ENCODE measurements around the gene PARD3B. TPM values are rescaled to one million over a fixed set of nuclear protein-coding genes. Genes with fewer than 3 reads are reported as not detected.
A peak's percentile ranks its signal among the peaks of the same experiment; 100 is the strongest.

The PARD3B gene
- total and polyA plus RNA-seq, 2 of the 4 experiments (the other 2 are of a cell fraction): 3.3 to 15.6 TPM

DNA sequence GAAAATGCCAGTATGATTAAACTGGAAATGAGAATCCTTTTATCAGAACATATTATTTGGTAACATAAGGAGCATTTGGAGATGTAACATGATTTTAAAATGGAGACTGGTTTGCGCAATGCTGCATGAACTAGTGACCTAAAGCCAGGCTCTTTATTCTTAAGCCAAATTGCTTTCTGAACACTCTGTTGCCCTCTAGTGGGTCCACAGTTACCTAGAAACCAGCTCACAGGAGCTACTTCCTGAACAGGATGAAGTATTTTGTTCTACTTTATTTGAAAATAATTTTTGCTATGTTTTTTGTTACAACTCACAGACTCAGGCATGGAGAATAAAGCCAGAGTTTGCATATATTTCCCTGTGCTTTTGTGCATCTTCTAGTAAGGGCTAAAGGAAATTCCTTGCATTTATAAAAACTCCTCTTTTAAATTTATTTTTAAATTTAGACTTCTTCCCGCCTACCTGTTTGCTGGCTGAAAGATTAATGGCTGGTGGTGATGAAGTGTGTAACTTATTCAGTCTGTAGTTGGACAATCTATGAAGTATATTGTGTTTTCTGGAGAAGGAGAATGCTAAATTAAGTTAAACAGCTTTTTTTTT is 146.7 kb downstream of the PARD3B start:
- H3K56ac ChIP-seq (ENCODE audit: extremely low read depth, insufficient read depth, low read length): no peak overlapping the region
- BruUV-seq (replicated peaks): no TSS peak
- peaks cover 6 to 33% of the 10 kb centered on the region in 2 experiments for H3K79me1 ChIP-seq (ENCODE audit: low read depth in 1 of 2, low read length in 2 of 2)
- WGBS, 2 experiments (ENCODE audit: extremely low coverage in 2 of 2, insufficient read length in 1 of 2): no CpG with 5 or more reads among the region's 2 CpGs
- H2AK5ac ChIP-seq (ENCODE audit: low read depth, low read length): no peak overlapping the region
- no peak overlapping the region for H4K5ac ChIP-seq (ENCODE audit: low read depth, low read length)
- H3K4me1 ChIP-seq (ENCODE audit: control insufficient read depth, insufficient read depth, low read length): peaks cover 3% of the 10 kb centered on the region; the same call in 1 of the 2 replicates
- no peaks in the 10 kb centered on the region for H3K9me3 ChIP-seq (ENCODE audit: control insufficient read depth, insufficient read depth, low read length)
- no peak overlapping the region for H3K4me3 ChIP-seq (ENCODE audit: insufficient read depth, low read depth, low read length)
- dilution Hi-C loops (cut with HindIII; ENCODE audit: low sequenced_read_pairs, unreplicated experiment): no loop called here
- H2AFZ ChIP-seq (replicated peaks; ENCODE audit: low read length, poor library complexity): no peak overlapping the region
- H4K8ac ChIP-seq (ENCODE audit: low read depth in 2 of 2, low read length in 2 of 2): no peak overlapping the region
- H3K9me1 ChIP-seq (ENCODE audit: insufficient read depth, low read length): no peaks in the 10 kb centered on the region
- H3K9ac ChIP-seq (ENCODE audit: low read depth, low read length): no peak overlapping the region
- H3K14ac ChIP-seq (replicated peaks; ENCODE audit: low read depth, low read length): no peak overlapping the region
- no peak overlapping the region for H3K4me2 ChIP-seq (ENCODE audit: low read depth, low read length)
- in situ Hi-C loops (cut with MboI; ENCODE audit: low sequenced_read_pairs): loop anchor here (5.0 to 10.0 kb wide), 2 partner anchors 370 to 983 kb away; no protein-coding TSS in a partner anchor
- H2BK20ac ChIP-seq (ENCODE audit: low read depth, low read length): no peak overlapping the region
- peak; percentile 91 for DNase-seq
- no peak overlapping the region for H3K27ac ChIP-seq (ENCODE audit: insufficient read depth, low read length)
- POLR2A ChIA-PET (ENCODE audit: unreplicated experiment): interaction anchor here (0.5 to 0.6 kb wide), 2 partner anchors 990 to 1008 kb away, joined by 3 to 4 read pairs; no protein-coding TSS in a partner anchor
- CTCF ChIA-PET: interaction anchor here (0.5 to 1.7 kb wide), 13 partner anchors 8 to 535 kb away, joined by 3 to 5 read pairs (median 3); no protein-coding TSS in a partner anchor
- H3K4ac ChIP-seq (ENCODE audit: low read depth, low read length): no peak overlapping the region
- H4K20me1 ChIP-seq (ENCODE audit: insufficient read depth, low read length): no peaks in the 10 kb centered on the region
- H3K23ac ChIP-seq (ENCODE audit: low read depth, low read length): no peak overlapping the region
- no peak overlapping the region for H2AK9ac ChIP-seq (replicated peaks; ENCODE audit: low read depth, low read length, poor library complexity)
- no peak overlapping the region for H2BK120ac ChIP-seq (ENCODE audit: low read depth, low read length)
- H4K91ac ChIP-seq (ENCODE audit: insufficient read depth, low read depth, low read length): no peak overlapping the region
- H3K18ac ChIP-seq (ENCODE audit: low read depth, low read length): no peak overlapping the region
- no peaks in the 10 kb centered on the region; the same call in 1 of the 2 replicates for H3K36me3 ChIP-seq (ENCODE audit: control insufficient read depth, insufficient read depth, low read length)
- H3K27me3 ChIP-seq (ENCODE audit: control insufficient read depth, insufficient read depth, low read length): no peaks in the 10 kb centered on the region
- ATAC-seq (ENCODE audit: low read depth): peak; percentile 74
- no peak overlapping the region for H2BK15ac ChIP-seq (ENCODE audit: low read depth, low read length)
- intact Hi-C loops (cut with micrococcal nuclease): loop anchor here (1.0 to 5.0 kb wide), 5 partner anchors 141 to 990 kb away; partner anchors contain the start of gene NRP2
- TF ChIP-seq CHD1 (IDR thresholded peaks at IDR 0.05; ENCODE audit: low read depth, low read length) (no peak), RAD21 (IDR thresholded peaks at IDR 0.05; ENCODE audit: low read length) (peak; percentile 92), CEBPB (IDR thresholded peaks at IDR 0.05; ENCODE audit: low read depth, low read length) (peak; percentile 99), MXI1 (IDR thresholded peaks at IDR 0.05; ENCODE audit: borderline replicate concordance, low read depth, low read length) (no peak), FOS (IDR thresholded peaks at IDR 0.05; ENCODE audit: low read depth, low read length) (no peak), SMC3 (IDR thresholded peaks at IDR 0.05; ENCODE audit: low read depth, low read length) (peak; percentile 93), RFX5 (IDR thresholded peaks at IDR 0.05; ENCODE audit: low read depth, low read length) (no peak)
- TF ChIP-seq, protein P1, sequence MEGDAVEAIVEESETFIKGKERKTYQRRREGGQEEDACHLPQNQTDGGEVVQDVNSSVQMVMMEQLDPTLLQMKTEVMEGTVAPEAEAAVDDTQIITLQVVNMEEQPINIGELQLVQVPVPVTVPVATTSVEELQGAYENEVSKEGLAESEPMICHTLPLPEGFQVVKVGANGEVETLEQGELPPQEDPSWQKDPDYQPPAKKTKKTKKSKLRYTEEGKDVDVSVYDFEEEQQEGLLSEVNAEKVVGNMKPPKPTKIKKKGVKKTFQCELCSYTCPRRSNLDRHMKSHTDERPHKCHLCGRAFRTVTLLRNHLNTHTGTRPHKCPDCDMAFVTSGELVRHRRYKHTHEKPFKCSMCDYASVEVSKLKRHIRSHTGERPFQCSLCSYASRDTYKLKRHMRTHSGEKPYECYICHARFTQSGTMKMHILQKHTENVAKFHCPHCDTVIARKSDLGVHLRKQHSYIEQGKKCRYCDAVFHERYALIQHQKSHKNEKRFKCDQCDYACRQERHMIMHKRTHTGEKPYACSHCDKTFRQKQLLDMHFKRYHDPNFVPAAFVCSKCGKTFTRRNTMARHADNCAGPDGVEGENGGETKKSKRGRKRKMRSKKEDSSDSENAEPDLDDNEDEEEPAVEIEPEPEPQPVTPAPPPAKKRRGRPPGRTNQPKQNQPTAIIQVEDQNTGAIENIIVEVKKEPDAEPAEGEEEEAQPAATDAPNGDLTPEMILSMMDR (conservative IDR thresholded peaks at IDR 0.05; ENCODE audit: low read depth, low read length): peak; percentile 84
- TF ChIP-seq, protein P2, sequence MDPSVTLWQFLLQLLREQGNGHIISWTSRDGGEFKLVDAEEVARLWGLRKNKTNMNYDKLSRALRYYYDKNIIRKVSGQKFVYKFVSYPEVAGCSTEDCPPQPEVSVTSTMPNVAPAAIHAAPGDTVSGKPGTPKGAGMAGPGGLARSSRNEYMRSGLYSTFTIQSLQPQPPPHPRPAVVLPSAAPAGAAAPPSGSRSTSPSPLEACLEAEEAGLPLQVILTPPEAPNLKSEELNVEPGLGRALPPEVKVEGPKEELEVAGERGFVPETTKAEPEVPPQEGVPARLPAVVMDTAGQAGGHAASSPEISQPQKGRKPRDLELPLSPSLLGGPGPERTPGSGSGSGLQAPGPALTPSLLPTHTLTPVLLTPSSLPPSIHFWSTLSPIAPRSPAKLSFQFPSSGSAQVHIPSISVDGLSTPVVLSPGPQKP (IDR thresholded peaks at IDR 0.05; ENCODE audit: borderline replicate concordance, low read depth, low read length): no peak
- no peak overlapping the region for H2BK5ac ChIP-seq (ENCODE audit: low read depth, low read length, poor library complexity, severe bottlenecking)
